GM12864 (cell line): Measurements from ENCODE around the gene DLK1.

Experiments
- DNase-seq: peaks from one replicate; pipeline ENCODE4 v3.0.0-alpha.2; 2011; ENCODE audit warnings: low read depth
- H3K4me3 ChIP-seq: 2 replicates; pipeline ENCODE4 v1.5.1; 2011; ENCODE audit warnings: mild to moderate bottlenecking, low read depth, low read length, control low read depth
- TF ChIP-seq, protein P1 (sequence below): IDR thresholded peaks from 2 replicates; pipeline ENCODE4 v1.5.1; 2011; ENCODE audit warnings: low read depth, mild to moderate bottlenecking, moderate library complexity, low read length, control low read depth, inconsistent platforms; ENCODE audit errors: missing control alignments

DLK1 gene

DNA sequence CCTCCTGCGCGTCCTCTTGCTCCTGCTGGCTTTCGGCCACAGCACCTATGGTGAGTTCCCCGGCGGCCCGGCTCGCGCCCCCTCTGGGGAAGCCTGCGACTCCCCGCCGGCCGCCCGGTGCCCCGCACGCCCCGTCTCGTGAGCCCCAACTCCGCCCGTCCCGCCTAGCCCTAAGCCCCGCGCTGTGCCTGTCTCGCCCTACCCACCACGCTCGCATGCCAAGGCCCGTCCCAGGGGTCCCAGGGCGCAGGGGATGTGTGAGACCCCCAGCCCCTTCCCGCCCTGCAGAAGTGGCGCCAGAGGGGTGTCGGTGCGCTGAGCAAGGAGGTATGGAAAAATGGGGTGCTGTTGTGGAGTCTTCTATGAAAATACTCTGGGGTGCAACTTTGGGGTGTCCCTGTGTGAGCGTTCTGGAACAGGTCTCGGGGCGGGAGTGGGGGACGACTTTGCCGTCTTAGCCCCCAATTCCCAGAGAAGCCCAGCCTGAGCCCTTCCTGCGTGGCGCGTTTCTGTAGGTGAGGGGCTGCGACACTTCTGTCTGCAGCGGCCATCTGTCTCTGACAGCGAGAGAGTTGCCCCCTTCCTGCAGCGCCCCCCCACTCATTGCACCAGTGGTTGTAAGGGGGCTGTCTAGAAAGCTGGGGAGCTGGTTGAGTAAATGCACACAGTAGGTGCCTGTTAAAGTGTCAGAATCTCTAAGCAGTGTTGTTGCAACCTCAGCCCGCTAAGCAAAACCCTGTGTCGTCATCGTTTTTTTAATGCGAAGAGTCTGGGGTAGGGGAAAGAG, 587 bp downstream of the DLK1 start:
- H3K4me3 ChIP-seq, result no peak overlapping the region
- TF ChIP-seq, protein P1, sequence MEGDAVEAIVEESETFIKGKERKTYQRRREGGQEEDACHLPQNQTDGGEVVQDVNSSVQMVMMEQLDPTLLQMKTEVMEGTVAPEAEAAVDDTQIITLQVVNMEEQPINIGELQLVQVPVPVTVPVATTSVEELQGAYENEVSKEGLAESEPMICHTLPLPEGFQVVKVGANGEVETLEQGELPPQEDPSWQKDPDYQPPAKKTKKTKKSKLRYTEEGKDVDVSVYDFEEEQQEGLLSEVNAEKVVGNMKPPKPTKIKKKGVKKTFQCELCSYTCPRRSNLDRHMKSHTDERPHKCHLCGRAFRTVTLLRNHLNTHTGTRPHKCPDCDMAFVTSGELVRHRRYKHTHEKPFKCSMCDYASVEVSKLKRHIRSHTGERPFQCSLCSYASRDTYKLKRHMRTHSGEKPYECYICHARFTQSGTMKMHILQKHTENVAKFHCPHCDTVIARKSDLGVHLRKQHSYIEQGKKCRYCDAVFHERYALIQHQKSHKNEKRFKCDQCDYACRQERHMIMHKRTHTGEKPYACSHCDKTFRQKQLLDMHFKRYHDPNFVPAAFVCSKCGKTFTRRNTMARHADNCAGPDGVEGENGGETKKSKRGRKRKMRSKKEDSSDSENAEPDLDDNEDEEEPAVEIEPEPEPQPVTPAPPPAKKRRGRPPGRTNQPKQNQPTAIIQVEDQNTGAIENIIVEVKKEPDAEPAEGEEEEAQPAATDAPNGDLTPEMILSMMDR, result no peak
- no peak for DNase-seq

DNA sequence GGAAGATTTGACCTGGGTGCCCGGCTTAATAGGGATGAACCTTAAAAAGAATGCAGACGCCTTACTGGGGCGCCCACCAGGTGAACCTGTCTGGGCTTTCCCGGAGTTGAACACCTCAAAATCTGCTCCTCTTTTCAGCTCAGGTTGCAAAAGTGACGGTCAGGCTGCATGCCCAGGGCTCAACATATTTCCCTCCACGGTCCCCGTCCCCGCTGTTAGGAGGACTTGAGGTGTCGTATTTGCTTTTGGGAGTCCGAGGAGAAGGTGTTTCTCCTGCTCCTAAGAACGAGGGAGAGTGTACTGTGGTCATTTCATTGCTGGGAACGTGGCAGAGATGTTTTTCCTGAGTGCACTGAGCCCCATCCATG, 1.2 kb downstream of the DLK1 start:
- TF ChIP-seq, protein P1, result no peak
- no peak overlapping the region for H3K4me3 ChIP-seq
- no peak for DNase-seq

DNA sequence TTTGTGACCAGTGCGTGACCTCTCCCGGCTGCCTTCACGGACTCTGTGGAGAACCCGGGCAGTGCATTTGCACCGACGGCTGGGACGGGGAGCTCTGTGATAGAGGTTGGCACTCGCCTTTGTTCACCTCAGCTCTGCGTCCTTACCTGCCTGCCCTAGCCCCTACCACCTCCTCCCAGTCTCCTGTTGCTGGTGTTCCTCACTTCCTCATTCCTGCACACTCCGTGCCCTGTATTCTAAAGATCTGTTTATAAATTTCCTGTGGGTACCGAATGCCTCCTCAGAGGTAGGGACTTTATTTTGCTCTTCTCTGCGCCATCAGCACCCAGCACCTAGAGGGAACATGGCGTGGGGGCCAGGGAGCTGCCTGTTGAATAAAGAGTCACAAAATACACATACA, 2.3 kb downstream of the DLK1 start:
- DNase-seq, result no peak
- H3K4me3 ChIP-seq, result no peak overlapping the region
- TF ChIP-seq, protein P1, result no peak

DNA sequence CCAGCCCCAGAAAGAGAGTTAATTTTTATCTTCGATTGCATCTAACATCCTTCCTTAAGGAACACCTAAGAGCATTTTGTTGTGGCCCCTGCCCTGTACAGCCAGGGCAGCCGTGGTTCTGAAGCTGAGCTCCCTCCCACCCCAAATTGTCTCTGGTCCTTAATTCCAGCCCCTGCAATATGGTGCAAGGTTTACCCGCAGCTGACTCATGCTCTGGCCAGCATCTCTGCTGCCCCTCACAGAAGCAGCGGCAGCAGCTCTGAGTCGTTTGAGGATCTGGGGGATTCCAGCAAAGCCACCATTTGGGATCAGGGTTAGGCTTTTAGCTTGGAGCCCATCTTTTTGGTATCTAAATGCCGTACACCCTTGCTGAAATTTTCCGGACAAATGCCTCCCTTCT, 3.3 kb downstream of the DLK1 start:
- H3K4me3 ChIP-seq, result no peak overlapping the region
- DNase-seq, result no peak
- TF ChIP-seq, protein P1, result no peak

DNA sequence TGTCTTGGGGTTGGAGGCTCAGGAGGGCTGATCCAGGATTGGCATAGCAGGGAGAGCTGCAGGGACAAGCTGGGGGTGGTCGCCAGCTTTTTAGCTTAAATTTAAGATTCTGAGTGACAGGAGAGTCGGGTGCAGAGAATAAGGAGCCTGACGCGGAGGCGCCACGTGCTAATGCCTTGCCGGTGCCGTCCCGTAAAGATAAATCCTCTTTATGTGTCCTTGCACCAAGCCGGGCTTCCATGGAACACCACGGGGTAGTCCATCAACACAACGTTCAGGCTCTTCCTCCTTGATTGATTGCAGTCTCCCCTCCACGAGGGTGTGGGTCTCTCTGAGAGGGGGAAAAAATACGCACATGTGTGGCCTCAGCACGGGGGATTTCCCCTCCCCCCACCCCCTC, 3.9 kb downstream of the DLK1 start:
- TF ChIP-seq, protein P1, result no peak
- no peak overlapping the region for H3K4me3 ChIP-seq
- DNase-seq, result no peak

DNA sequence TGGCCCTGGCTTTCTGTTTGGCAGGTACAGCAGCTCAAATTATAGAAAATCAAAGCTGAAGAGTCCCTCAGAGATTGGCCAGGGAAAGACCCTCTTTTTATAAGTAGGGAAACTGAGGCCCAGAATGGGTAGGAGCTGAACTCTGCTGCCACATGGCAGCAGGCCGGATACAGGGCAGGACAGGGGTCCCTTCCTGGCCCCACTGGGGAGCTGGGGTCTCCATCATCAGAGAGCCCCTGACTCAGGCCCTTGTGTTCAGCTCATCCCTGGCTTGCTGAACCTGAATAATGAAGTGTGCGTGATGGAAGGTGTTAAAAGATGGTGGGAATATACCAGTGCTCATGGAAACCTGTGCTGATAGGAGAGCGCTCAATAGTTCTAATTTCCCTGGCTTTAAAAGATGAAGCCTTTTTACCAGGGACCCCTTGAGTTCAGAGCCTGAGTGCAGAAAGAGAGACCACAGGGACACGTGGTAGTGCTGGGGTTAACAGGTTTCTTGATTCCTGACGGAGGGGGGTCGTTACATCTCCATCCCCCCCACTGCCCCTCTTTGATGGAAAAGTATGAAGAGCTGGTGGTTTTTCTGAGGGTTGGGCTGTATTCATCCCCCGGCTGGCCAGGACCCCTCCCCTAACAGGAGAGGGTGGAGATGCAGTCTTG, 4.4 kb downstream of the DLK1 start:
- no peak overlapping the region for H3K4me3 ChIP-seq
- no peak for DNase-seq
- TF ChIP-seq, protein P1, result no peak
